HFF-Myc (cell line): Measurements from ENCODE around the gene NME7.

ENCODE experiments used
- DNase-seq: peaks from one replicate; pipeline ENCODE4 v3.0.0-alpha.2; 2011; ENCODE audit warnings: low read depth; ENCODE audit errors: extremely low read depth
- H3K4me3 ChIP-seq: replicated peaks from 2 replicates; pipeline ENCODE4 v1.5.1; 2011; ENCODE audit warnings: low read depth, mild to moderate bottlenecking, control low read depth, low read length
- TF ChIP-seq, protein P1 (sequence below): IDR thresholded peaks from 2 replicates; pipeline ENCODE4 v1.5.1; 2012; ENCODE audit warnings: mild to moderate bottlenecking, low read depth, low read length, control low read depth; ENCODE audit errors: missing control alignments

NME7 gene

DNA sequence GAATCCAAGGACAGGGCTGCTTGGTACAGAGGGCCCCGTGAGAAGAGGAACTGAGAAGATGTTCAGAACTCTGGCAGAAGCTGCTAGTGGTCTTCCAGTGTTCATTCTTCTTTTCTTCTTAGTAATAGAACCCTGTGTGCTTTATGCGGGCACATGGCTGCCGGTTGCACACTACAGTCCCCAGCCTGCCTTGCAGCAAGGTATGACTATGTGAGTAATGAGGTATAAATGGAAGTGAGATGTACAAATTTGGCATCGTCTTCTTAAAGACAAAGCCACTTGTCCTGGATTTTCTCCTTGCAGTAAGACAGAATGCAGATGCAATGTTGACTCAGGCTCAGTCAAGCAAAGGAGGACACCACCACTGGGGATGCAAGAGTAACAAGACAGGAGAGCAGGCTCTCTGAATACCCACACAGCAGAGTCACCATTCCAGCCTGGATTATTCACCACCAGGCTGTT is 276.1 kb downstream of the NME7 start:
- TF ChIP-seq, protein P1, sequence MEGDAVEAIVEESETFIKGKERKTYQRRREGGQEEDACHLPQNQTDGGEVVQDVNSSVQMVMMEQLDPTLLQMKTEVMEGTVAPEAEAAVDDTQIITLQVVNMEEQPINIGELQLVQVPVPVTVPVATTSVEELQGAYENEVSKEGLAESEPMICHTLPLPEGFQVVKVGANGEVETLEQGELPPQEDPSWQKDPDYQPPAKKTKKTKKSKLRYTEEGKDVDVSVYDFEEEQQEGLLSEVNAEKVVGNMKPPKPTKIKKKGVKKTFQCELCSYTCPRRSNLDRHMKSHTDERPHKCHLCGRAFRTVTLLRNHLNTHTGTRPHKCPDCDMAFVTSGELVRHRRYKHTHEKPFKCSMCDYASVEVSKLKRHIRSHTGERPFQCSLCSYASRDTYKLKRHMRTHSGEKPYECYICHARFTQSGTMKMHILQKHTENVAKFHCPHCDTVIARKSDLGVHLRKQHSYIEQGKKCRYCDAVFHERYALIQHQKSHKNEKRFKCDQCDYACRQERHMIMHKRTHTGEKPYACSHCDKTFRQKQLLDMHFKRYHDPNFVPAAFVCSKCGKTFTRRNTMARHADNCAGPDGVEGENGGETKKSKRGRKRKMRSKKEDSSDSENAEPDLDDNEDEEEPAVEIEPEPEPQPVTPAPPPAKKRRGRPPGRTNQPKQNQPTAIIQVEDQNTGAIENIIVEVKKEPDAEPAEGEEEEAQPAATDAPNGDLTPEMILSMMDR = no peak
- no peak overlapping the region for H3K4me3 ChIP-seq
- no peak for DNase-seq

DNA sequence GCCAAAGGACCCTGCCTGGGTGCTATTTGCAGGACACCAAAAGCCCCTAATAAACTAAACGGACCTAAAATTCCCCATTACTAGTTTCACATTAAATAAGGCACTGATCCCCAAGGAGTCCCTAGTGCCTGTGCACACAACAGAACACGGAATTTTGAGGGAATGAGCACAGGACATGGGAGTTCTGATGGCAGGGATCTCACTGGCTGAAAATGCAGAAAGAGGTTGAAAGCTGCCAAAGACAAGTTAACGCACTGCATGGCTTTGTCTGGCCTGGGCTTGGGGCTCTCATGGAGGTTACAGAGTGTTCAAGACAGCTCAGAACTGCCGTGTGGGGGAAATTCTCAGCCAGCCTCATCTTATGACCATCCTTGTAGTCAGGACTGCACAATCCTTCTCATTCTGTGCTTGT is 276.7 kb downstream of the NME7 start:
- TF ChIP-seq, protein P1 = no peak
- no peak overlapping the region for H3K4me3 ChIP-seq
- DNase-seq = no peak

DNA sequence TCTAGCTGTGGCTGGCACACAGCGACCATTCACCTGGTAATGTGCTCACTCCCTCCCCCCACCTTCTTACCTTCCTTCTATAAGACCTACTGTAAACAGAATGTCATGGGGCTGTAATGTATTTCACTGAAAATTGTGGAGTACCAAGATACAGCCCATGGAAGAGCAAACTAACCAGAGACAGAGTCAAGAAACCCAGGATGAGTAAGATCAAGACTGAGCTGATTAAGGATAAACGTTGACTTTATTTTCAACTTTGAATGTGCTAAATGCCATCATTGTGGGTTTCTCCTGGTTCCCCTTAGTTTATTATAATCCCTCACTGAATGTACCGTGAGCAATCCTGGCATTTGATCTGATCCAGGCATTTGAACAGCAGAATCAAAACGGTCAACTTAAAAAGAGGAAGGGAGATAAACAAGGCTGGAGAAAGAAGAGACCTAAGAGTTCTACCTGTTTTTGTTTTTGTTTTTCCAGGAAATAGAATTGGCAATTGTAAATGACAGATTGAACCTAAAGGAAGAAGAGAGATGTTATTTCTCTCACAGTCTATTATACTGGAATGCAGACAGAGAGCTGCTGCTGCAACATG is 277.2 kb downstream of the NME7 start:
- TF ChIP-seq, protein P1 = no peak
- no peak for DNase-seq
- H3K4me3 ChIP-seq = no peak overlapping the region

GRCh38 chr1:169089776-169090175 is 277.8 kb downstream of the NME7 start:
- TF ChIP-seq, protein P1 = no peak
- no peak for DNase-seq
- H3K4me3 ChIP-seq = no peak overlapping the region

GRCh38 chr1:169087876-169088275 is 279.7 kb downstream of the NME7 start:
- DNase-seq = no peak
- TF ChIP-seq, protein P1 = no peak
- no peak overlapping the region for H3K4me3 ChIP-seq

DNA sequence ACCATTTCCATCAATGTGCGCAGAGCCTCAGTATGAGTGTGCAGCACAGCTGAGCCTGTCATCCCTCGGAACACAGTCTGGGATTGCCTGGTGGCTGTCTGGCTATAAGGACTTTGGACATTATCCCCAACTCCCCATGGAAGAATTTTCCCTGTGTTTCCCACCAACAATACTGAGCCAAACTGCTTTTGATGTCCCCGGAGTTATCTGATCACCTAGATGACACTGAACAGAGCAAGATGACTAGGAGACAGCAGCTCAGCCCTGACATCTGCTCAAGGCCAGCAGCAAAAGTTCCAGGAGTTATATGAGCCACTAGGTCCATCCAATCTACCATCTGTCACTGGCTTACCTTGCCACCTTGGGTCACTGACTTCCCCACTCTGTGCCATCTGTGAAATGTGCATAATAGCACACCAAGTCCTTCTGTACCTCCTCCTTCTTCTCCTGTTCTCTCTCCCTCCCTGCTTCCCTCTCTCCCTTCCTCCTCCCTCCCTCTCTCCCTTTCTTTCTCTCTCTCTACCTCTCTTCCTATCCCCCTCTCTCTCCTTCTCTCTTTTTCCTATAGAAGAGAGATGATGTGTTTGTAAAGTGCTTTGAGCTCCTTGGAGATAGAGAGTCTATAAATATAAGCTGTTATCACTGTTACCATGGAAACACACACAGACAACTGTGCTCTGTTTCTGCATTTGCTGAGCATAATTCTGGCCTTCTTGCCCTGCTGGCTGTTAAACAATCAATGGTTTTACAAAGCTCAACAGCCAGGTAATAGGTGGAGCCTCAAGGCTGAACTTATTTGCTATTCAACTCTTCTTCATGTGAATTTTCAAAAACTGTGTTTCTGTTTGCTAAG is 280.8 kb downstream of the NME7 start:
- TF ChIP-seq, protein P1 = no peak
- DNase-seq = no peak
- H3K4me3 ChIP-seq = no peak overlapping the region

DNA sequence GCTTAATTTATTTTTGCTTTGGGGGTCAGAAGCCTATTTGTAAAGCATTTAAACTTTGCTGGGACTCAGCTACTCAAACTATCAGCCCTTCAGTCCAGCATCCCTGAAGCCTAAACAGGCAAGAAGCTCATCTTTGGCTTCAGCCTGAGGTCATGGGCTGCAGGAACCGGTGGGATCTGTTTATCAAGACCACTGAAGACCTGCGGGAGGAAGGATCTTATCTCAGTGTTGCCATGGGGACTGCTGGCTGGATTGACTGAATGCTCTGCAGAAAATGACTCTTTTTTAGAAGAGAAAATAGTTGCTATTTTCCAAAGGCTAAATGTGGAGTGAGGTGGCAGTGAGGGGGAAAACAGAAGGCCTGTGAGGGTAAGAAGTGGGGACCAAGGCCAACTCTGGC is 281.7 kb downstream of the NME7 start:
- no peak overlapping the region for H3K4me3 ChIP-seq
- TF ChIP-seq, protein P1 = no peak
- no peak for DNase-seq
